ENCODE data around the gene PDE4D.

The PDE4D gene

DNA sequence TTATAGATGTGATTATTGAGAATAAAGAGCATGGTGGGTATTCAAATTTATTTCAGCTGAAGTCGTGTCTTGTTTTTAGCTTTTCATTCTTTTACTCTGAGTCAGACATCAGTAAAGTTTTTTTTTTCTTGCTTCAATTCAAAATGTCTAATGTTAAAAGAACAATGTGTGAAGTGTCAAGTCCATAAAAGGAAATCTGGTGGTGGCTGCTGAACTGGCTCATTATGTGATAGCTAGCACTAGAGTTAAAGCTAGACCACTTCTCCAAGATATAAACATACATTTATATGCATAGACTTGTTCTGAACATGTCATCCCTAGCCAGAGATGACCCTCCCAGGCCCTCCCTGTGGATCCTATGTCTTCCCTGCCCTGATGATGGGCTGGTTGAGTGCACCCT is 972.4 kb downstream of the PDE4D start:
- peaks cover 1% of the 10 kb centered on the region for H3K27me3 Mint-ChIP-seq
- no peaks in the 10 kb centered on the region for H3K9me3 Mint-ChIP-seq
- H3K36me3 Mint-ChIP-seq, result no peaks in the 10 kb centered on the region
- H3K27ac Mint-ChIP-seq, result no peak overlapping the region
- H3K4me3 Mint-ChIP-seq, result no peak overlapping the region
- H3K4me1 Mint-ChIP-seq, result peaks cover 6% of the 10 kb centered on the region

DNA sequence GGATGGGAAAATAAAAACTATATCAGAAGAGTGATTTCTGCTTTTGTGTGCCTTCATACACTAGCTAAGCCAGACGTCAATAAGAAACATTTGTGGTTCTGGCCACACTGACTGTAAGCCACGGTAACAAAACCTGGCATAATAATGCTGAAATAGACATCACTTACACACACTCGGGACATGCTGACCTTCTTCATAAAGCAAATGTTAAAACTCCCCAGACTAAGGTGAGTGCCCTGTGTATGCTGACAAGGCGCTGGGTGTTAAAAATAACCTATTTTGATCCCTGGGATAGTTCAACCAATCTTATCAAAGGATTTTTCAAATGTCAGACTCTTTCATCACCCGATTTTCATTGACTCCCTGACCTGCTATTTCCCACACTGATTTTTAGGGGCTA is 973.7 kb downstream of the PDE4D start:
- Mint-ChIP-seq H3K4me1 (peaks cover 5% of the 10 kb centered on the region), H3K27ac (no peak overlapping the region)

More for the DNA sequence above, 973.7 kb downstream of the PDE4D start:
- Mint-ChIP-seq H3K9me3 (no peaks in the 10 kb centered on the region), H3K27me3 (peaks cover 2% of the 10 kb centered on the region), H3K36me3 (no peaks in the 10 kb centered on the region), H3K4me3 (no peak overlapping the region)

All from activated naive CD4-positive, alpha-beta T cell treated with anti-CD3 and anti-CD28 coated beads, Interleukin-2, amount 50 U/mL, for 24 hours (primary cell).